Measurements from ENCODE around the gene ANKRD26. TPM values are rescaled to one million over a fixed set of nuclear protein-coding genes. Genes with fewer than 3 reads are reported as not detected.

The ANKRD26 gene
- total RNA-seq, 1 experiment from 2014 or later = 15.2 TPM

GRCh38 chr10:27019827-27020226 lies 80.5 kb downstream of the ANKRD26 start:
- no peaks in the 10 kb centered on the region for H3K9me3 ChIP-seq (ENCODE audit: low read depth, low read length, poor library complexity, severe bottlenecking)
- peaks cover 9% of the 10 kb centered on the region for H3K36me3 ChIP-seq (ENCODE audit: insufficient read depth, low read length, poor library complexity, severe bottlenecking)
- no peak overlapping the region for H3K27ac ChIP-seq (ENCODE audit: low read depth, low read length, poor library complexity, severe bottlenecking)
- H3K27me3 ChIP-seq (replicated peaks; ENCODE audit: insufficient read depth, low read depth, low read length, poor library complexity) = no peaks in the 10 kb centered on the region
- ChIA-PET CTCF (no interaction called here), POLR2A (ENCODE audit: low non-redundant PET) (no interaction called here)
- BruUV-seq (replicated peaks) = no TSS peak
- no peaks in the 10 kb centered on the region for H3K4me1 ChIP-seq (ENCODE audit: insufficient read depth, low read length, poor library complexity, severe bottlenecking)
- intact Hi-C loops (cut with micrococcal nuclease; ENCODE audit: unreplicated experiment) = no loop called here
- TF ChIP-seq EZH2 (IDR thresholded peaks at IDR 0.05; ENCODE audit: borderline replicate concordance, low read depth, low read length, poor library complexity, severe bottlenecking) (no peak), CTCF (conservative IDR thresholded peaks at IDR 0.05; ENCODE audit: low read depth, low read length) (no peak)
- no peak for DNase-seq (ENCODE audit: low spot score)
- H3K4me3 ChIP-seq (ENCODE audit: low read depth, low read length, poor library complexity, severe bottlenecking) = no peak overlapping the region

- CTCF ChIA-PET = no interaction called here
- BruUV-seq (replicated peaks) = no TSS peak
- Histone ChIP-seq H3K27me3 (replicated peaks; ENCODE audit: insufficient read depth, low read depth, low read length, poor library complexity) (no peaks in the 10 kb centered on the region), H3K4me3 (ENCODE audit: low read depth, low read length, poor library complexity, severe bottlenecking) (no peak overlapping the region), H3K4me1 (ENCODE audit: insufficient read depth, low read length, poor library complexity, severe bottlenecking) (no peaks in the 10 kb centered on the region), H3K27ac (ENCODE audit: low read depth, low read length, poor library complexity, severe bottlenecking) (no peak overlapping the region), H3K9me3 (ENCODE audit: low read depth, low read length, poor library complexity, severe bottlenecking) (no peaks in the 10 kb centered on the region), H3K36me3 (ENCODE audit: insufficient read depth, low read length, poor library complexity, severe bottlenecking) (no peaks in the 10 kb centered on the region)
- POLR2A ChIA-PET (ENCODE audit: low non-redundant PET) = no interaction called here
- intact Hi-C loops (cut with micrococcal nuclease; ENCODE audit: unreplicated experiment) = no loop called here
- no peak for TF ChIP-seq EZH2 (IDR thresholded peaks at IDR 0.05; ENCODE audit: borderline replicate concordance, low read depth, low read length, poor library complexity, severe bottlenecking)
- no peak for TF ChIP-seq CTCF (conservative IDR thresholded peaks at IDR 0.05; ENCODE audit: low read depth, low read length)
- no peak for DNase-seq (ENCODE audit: low spot score)
These were observed 102.7 kb downstream of the ANKRD26 start for GRCh38 chr10:26997610-26998009.

DNA sequence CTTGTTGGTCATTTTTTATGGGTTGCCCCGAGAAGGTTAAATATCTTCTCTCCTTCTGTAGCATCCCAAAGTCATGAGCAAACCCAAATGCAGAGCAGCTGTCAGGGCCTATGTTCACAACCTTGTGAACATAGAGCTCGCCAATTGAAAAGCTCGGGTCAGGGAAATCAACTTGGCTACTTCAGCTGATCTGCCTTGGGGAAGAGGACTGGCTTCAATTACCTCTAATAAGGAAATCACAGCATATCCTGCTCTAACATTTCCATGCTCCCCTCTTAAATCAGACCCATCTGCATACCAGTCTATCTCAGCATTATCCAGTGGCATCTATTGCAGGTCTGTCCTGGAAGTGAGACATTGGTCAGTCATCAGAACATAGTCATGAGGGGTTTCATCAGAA lies 105.6 kb downstream of the ANKRD26 start:
- no peak for DNase-seq (ENCODE audit: low spot score)
- H3K4me3 ChIP-seq (ENCODE audit: low read depth, low read length, poor library complexity, severe bottlenecking) = no peak overlapping the region
- H3K4me1 ChIP-seq (ENCODE audit: insufficient read depth, low read length, poor library complexity, severe bottlenecking) = no peaks in the 10 kb centered on the region
- TF ChIP-seq EZH2 (IDR thresholded peaks at IDR 0.05; ENCODE audit: borderline replicate concordance, low read depth, low read length, poor library complexity, severe bottlenecking) = no peak
- TF ChIP-seq CTCF (conservative IDR thresholded peaks at IDR 0.05; ENCODE audit: low read depth, low read length) = no peak
- no peaks in the 10 kb centered on the region for H3K27me3 ChIP-seq (replicated peaks; ENCODE audit: insufficient read depth, low read depth, low read length, poor library complexity)
- no TSS peak for BruUV-seq (replicated peaks)
- H3K36me3 ChIP-seq (ENCODE audit: insufficient read depth, low read length, poor library complexity, severe bottlenecking) = no peaks in the 10 kb centered on the region
- CTCF ChIA-PET = no interaction called here
- intact Hi-C loops (cut with micrococcal nuclease; ENCODE audit: unreplicated experiment) = no loop called here
- POLR2A ChIA-PET (ENCODE audit: low non-redundant PET) = no interaction called here
- H3K9me3 ChIP-seq (ENCODE audit: low read depth, low read length, poor library complexity, severe bottlenecking) = no peaks in the 10 kb centered on the region
- H3K27ac ChIP-seq (ENCODE audit: low read depth, low read length, poor library complexity, severe bottlenecking) = no peak overlapping the region

Data from A673 (cell line).